DND-41 (cell line): ENCODE measurements around the gene RNF167.

Source experiments
- ATAC-seq: fragments of 200-7000 bp; cut with Tn5 transposase; 3 replicates; pipeline ENCODE4 v1.9.1; 2021; ENCODE audit warnings: low read depth; ENCODE audit not compliant: insufficient read depth
- DNase-seq: peaks from one replicate; pipeline ENCODE4 v3.0.0-alpha.2; 2020
- H2AFZ ChIP-seq: 2 replicates; pipeline ENCODE4 v1.6.0; 2012; ENCODE audit warnings: low read depth, low read length
- H3K27ac ChIP-seq: 2 replicates; pipeline ENCODE4 v1.5.1; 2012; ENCODE audit warnings: low read length, inconsistent platforms
- H3K27me3 ChIP-seq: fragments of 200-600 bp; sonication (generic); 2 replicates; pipeline ENCODE4 v1.6.0; 2012; ENCODE audit warnings: low read length, mild to moderate bottlenecking, inconsistent platforms; ENCODE audit not compliant: insufficient read depth, poor library complexity
- H3K36me3 ChIP-seq: 2 replicates; pipeline ENCODE4 v1.5.1; 2012; ENCODE audit warnings: low read length, inconsistent platforms; ENCODE audit not compliant: insufficient read depth
- H3K4me1 ChIP-seq: 2 replicates; pipeline ENCODE4 v1.5.1; 2012; ENCODE audit warnings: mild to moderate bottlenecking, low read length; ENCODE audit not compliant: insufficient read depth
- H3K4me2 ChIP-seq: 2 replicates; pipeline ENCODE4 v1.6.0; 2012; ENCODE audit warnings: mild to moderate bottlenecking, moderate library complexity, low read length, inconsistent platforms; ENCODE audit not compliant: insufficient read depth
- H3K4me3 ChIP-seq, 2 experiments: fragments of 200-600 bp in 1 of 2; shearing (Covaris generic) in 1 of 2; 2 replicates each; pipeline ENCODE4 v1.5.1; 2012 to 2016; ENCODE audit warnings: inconsistent platforms in 2 of 2, low read length in 2 of 2, mild to moderate bottlenecking in 2 of 2, low read depth in 1 of 2, moderate library complexity in 1 of 2
- H3K79me2 ChIP-seq: 2 replicates; pipeline ENCODE4 v1.6.0; 2012; ENCODE audit warnings: low read length, inconsistent platforms; ENCODE audit not compliant: insufficient read depth
- H3K9ac ChIP-seq: 2 replicates; pipeline ENCODE4 v1.6.0; 2012; ENCODE audit warnings: low read depth, mild to moderate bottlenecking, inconsistent platforms, low read length, moderate library complexity
- H3K9me3 ChIP-seq: 2 replicates; pipeline ENCODE4 v1.5.1; 2012; ENCODE audit warnings: low read length, moderate library complexity, mild to moderate bottlenecking, inconsistent platforms; ENCODE audit not compliant: insufficient read depth, severe bottlenecking
- H4K20me1 ChIP-seq: 2 replicates; pipeline ENCODE4 v1.6.0; 2012; ENCODE audit warnings: low read length; ENCODE audit not compliant: insufficient read depth
- EZH2 ChIP-seq: IDR thresholded peaks from 3 replicates; pipeline ENCODE4 v1.6.1; 2012; ENCODE audit warnings: borderline replicate concordance, low read depth, mild to moderate bottlenecking, moderate library complexity, low read length, inconsistent platforms; ENCODE audit not compliant: severe bottlenecking
- TF ChIP-seq, protein P1 (sequence below): IDR thresholded peaks from 2 replicates; pipeline ENCODE4 v1.5.1; 2012; ENCODE audit warnings: borderline replicate concordance, low read length, moderate library complexity, mild to moderate bottlenecking; ENCODE audit not compliant: poor library complexity, severe bottlenecking; ENCODE audit errors: extremely low read depth

Gene RNF167

GRCh38 chr17:4899341-4900230 lies 40.5 kb upstream of the RNF167 start, which contains the start of gene C17orf107:
C17orf107 (plus strand) TSS chr17:4899536; CDS start chr17:4899763, 227 bp downstream.
- no peak within 1 kb of the TSS for H3K9ac ChIP-seq
- DNase-seq: no peak
- no peaks in the 10 kb centered on the region for H3K27me3 ChIP-seq

GRCh38 chr17:4900231-4901107 lies 39.6 kb upstream of the RNF167 start:
- Histone ChIP-seq H3K27ac (no peak overlapping the region), H4K20me1 (peaks cover 3% of the 10 kb centered on the region), H3K79me2 (no peaks in the 10 kb centered on the region), H2AFZ (no peak overlapping the region), H3K36me3 (peaks cover 19% of the 10 kb centered on the region), H3K9ac (no peak overlapping the region), H3K27me3 (no peaks in the 10 kb centered on the region), H3K9me3 (no peaks in the 10 kb centered on the region), H3K4me2 (no peak overlapping the region), H3K4me1 (peaks cover 20% of the 10 kb centered on the region), H3K4me3 (no peak overlapping the region)
- DNase-seq (no peak), ATAC-seq (no peak)
- TF ChIP-seq, protein P1, sequence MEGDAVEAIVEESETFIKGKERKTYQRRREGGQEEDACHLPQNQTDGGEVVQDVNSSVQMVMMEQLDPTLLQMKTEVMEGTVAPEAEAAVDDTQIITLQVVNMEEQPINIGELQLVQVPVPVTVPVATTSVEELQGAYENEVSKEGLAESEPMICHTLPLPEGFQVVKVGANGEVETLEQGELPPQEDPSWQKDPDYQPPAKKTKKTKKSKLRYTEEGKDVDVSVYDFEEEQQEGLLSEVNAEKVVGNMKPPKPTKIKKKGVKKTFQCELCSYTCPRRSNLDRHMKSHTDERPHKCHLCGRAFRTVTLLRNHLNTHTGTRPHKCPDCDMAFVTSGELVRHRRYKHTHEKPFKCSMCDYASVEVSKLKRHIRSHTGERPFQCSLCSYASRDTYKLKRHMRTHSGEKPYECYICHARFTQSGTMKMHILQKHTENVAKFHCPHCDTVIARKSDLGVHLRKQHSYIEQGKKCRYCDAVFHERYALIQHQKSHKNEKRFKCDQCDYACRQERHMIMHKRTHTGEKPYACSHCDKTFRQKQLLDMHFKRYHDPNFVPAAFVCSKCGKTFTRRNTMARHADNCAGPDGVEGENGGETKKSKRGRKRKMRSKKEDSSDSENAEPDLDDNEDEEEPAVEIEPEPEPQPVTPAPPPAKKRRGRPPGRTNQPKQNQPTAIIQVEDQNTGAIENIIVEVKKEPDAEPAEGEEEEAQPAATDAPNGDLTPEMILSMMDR: no peak
- no peak for TF ChIP-seq EZH2

More at GRCh38 chr17:4899341-4900230, 40.5 kb upstream of the RNF167 start, which contains the start of gene C17orf107:
- Histone ChIP-seq H4K20me1 (peaks cover 3% of the 10 kb centered on the region), H2AFZ (no peak within 1 kb of the TSS), H3K4me1 (peaks cover 20% of the 10 kb centered on the region), H3K36me3 (peaks cover 27% of the 10 kb centered on the region), H3K9me3 (no peaks in the 10 kb centered on the region), H3K4me2 (no peak within 1 kb of the TSS), H3K79me2 (no peaks in the 10 kb centered on the region), H3K27ac (no peak within 1 kb of the TSS), H3K4me3 (no peak within 1 kb of the TSS)
- ATAC-seq: no peak
- no peak for TF ChIP-seq EZH2
- TF ChIP-seq, protein P1: no peak

- no peak overlapping the region for H3K9ac ChIP-seq
- TF ChIP-seq, protein P1: no peak
- no peak for TF ChIP-seq EZH2
Observed at GRCh38 chr17:4901108-4901647, 38.9 kb upstream of the RNF167 start.

More at GRCh38 chr17:4901108-4901647, 38.9 kb upstream of the RNF167 start:
- Histone ChIP-seq H3K27me3 (no peaks in the 10 kb centered on the region), H4K20me1 (peaks cover 3% of the 10 kb centered on the region), H2AFZ (no peak overlapping the region), H3K4me2 (no peak overlapping the region), H3K4me3 (no peak overlapping the region), H3K4me1 (peaks cover 20% of the 10 kb centered on the region), H3K27ac (no peak overlapping the region), H3K79me2 (no peaks in the 10 kb centered on the region), H3K9me3 (no peaks in the 10 kb centered on the region), H3K36me3 (peaks cover 12% of the 10 kb centered on the region)
- DNase-seq (no peak), ATAC-seq (no peak)
